MM.1S (cell line): ENCODE data around the gene MIEN1.

Source experiments
- EZH2 ChIP-seq: fragments of 300-600 bp; sonication (generic); optimal IDR thresholded peaks from 2 replicates; pipeline ENCODE3; 2017; ENCODE audit warnings: low read depth, mild to moderate bottlenecking, antibody characterized with exemption, low read length, mixed read lengths
- EZH2phosphoT487 ChIP-seq: fragments of 300-600 bp; sonication (generic); IDR thresholded peaks from 2 replicates; pipeline ENCODE4 v1.6.1; 2018; ENCODE audit warnings: antibody characterized with exemption, low read length
- TF ChIP-seq, protein P1 (sequence below): fragments of 300-600 bp; sonication (generic); IDR thresholded peaks from 2 replicates; pipeline ENCODE4 v1.5.1; 2016; ENCODE audit warnings: antibody characterized with exemption, low read length, mixed read lengths

DNA sequence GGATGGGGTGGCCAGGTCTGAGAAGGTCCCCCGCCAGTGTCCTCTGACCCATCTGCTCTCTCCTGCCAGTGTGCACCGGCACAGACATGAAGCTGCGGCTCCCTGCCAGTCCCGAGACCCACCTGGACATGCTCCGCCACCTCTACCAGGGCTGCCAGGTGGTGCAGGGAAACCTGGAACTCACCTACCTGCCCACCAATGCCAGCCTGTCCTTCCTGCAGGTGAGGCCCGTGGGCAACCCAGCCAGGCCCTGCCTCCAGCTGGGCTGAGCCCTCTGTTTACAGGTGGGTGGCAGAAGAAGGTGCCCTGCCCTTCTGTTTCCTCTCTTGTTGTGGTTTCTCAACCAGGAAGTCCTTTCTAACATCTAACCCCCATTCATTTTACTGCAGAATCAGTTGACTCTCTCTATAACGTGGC, 23.4 kb downstream of the MIEN1 start:
- TF ChIP-seq, protein P1, sequence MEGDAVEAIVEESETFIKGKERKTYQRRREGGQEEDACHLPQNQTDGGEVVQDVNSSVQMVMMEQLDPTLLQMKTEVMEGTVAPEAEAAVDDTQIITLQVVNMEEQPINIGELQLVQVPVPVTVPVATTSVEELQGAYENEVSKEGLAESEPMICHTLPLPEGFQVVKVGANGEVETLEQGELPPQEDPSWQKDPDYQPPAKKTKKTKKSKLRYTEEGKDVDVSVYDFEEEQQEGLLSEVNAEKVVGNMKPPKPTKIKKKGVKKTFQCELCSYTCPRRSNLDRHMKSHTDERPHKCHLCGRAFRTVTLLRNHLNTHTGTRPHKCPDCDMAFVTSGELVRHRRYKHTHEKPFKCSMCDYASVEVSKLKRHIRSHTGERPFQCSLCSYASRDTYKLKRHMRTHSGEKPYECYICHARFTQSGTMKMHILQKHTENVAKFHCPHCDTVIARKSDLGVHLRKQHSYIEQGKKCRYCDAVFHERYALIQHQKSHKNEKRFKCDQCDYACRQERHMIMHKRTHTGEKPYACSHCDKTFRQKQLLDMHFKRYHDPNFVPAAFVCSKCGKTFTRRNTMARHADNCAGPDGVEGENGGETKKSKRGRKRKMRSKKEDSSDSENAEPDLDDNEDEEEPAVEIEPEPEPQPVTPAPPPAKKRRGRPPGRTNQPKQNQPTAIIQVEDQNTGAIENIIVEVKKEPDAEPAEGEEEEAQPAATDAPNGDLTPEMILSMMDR: no peak
- TF ChIP-seq EZH2 (no peak), EZH2phosphoT487 (no peak)
